Stimulated activated CD8-positive, alpha-beta memory T cell treated with anti-CD3 and anti-CD28 coated beads, Interleukin-7, amount 100 ng/mL, for 48 hours (primary cell): ENCODE measurements around the gene MEIOB.
A peak's percentile ranks its signal among the peaks of the same experiment; 100 is the strongest.

Experiments
- DNase-seq, 2 donors: peaks; one replicate each; pipeline ENCODE4 v3.0.0-alpha.2; 2020; ENCODE audit warnings: low read depth in 1 of 2; ENCODE audit errors: extremely low read depth in 1 of 2

Gene MEIOB

GRCh38 chr16:1832838-1833454 lies 39.0 kb downstream of the MEIOB start:
- DNase-seq = no peak

- DNase-seq = no peak
Measured at GRCh38 chr16:1831186-1832075, 40.5 kb downstream of the MEIOB start.

- DNase-seq = no peak
Measured at GRCh38 chr16:1830213-1830612, 41.8 kb downstream of the MEIOB start.

- DNase-seq = no peak
Measured at GRCh38 chr16:1828645-1829410, 43.1 kb downstream of the MEIOB start.

- DNase-seq = peak; percentile 80 to 81
Measured at GRCh38 chr16:1826691-1827573, 45.0 kb downstream of the MEIOB start, which contains the start of the genes FAHD1 and HAGH. Gene FAHD1 (plus strand): TSS chr16:1827206. CDS start chr16:1827239, 33 bp downstream. Gene HAGH (minus strand): TSS chr16:1826825. CDS start chr16:1826787, 38 bp downstream.

GRCh38 chr16:1825864-1826690 lies 45.9 kb downstream of the MEIOB start:
- peak in 1 of 2 donors; percentile 33 for DNase-seq

- DNase-seq = no peak
Measured at GRCh38 chr16:1825381-1825863, 46.5 kb downstream of the MEIOB start.

GRCh38 chr16:1823821-1824220 lies 48.1 kb downstream of the MEIOB start:
- no peak for DNase-seq

- no peak for DNase-seq
Measured at GRCh38 chr16:1822801-1823200, 49.2 kb downstream of the MEIOB start.

GRCh38 chr16:1821861-1822611 lies 49.9 kb downstream of the MEIOB start:
- no peak for DNase-seq

- no peak for DNase-seq
Measured at GRCh38 chr16:1820946-1821290, 51.0 kb downstream of the MEIOB start.

GRCh38 chr16:1820096-1820945 lies 51.6 kb downstream of the MEIOB start:
- DNase-seq = no peak

- DNase-seq = no peak
Measured at GRCh38 chr16:1819611-1820010, 52.4 kb downstream of the MEIOB start.

GRCh38 chr16:1818873-1819525 lies 53.0 kb downstream of the MEIOB start:
- no peak for DNase-seq

- no peak for DNase-seq
Measured at GRCh38 chr16:1818204-1818872, 53.6 kb downstream of the MEIOB start.

GRCh38 chr16:1817716-1818115 lies 54.2 kb downstream of the MEIOB start:
- DNase-seq = no peak

GRCh38 chr16:1817276-1817589 lies 54.7 kb downstream of the MEIOB start:
- no peak for DNase-seq
